Hepatocyte (in vitro differentiated cells): Measurements from ENCODE around the gene SEH1L. TPM values are rescaled to one million over a fixed set of nuclear protein-coding genes. Genes with fewer than 3 reads are reported as not detected.

ENCODE experiments used
- DNase-seq: peaks from one replicate; pipeline ENCODE4 v3.0.0-alpha.2; 2016; ENCODE audit warnings: low spot score
- H2AFZ ChIP-seq: fragments of 200-600 bp; sonication (generic); 2 replicates; pipeline ENCODE4 v1.6.0; 2016; ENCODE audit warnings: antibody characterized with exemption, mild to moderate bottlenecking
- H3K27ac ChIP-seq: fragments of 200-600 bp; sonication (generic); 2 replicates; pipeline ENCODE4 v1.5.1; 2016; ENCODE audit warnings: mild to moderate bottlenecking
- H3K27me3 ChIP-seq: fragments of 200-600 bp; sonication (generic); 2 replicates; pipeline ENCODE4 v1.6.1; 2016
- H3K36me3 ChIP-seq: fragments of 200-600 bp; sonication (generic); replicated peaks from 2 replicates; pipeline ENCODE4 v1.5.1; 2016; ENCODE audit warnings: low read depth; ENCODE audit not compliant: insufficient read depth
- H3K4me1 ChIP-seq: fragments of 200-600 bp; sonication (generic); 2 replicates; pipeline ENCODE4 v1.5.1; 2016; ENCODE audit warnings: mild to moderate bottlenecking, moderate library complexity; ENCODE audit not compliant: insufficient read depth
- H3K4me2 ChIP-seq: fragments of 200-600 bp; sonication (generic); 2 replicates; pipeline ENCODE4 v1.6.0; 2016
- H3K4me3 ChIP-seq: fragments of 200-600 bp; sonication (generic); 2 replicates; pipeline ENCODE4 v1.5.1; 2016; ENCODE audit warnings: mild to moderate bottlenecking
- H3K79me2 ChIP-seq: fragments of 200-600 bp; sonication (generic); 2 replicates; pipeline ENCODE4 v1.6.0; 2017; ENCODE audit warnings: mild to moderate bottlenecking
- H3K9me2 ChIP-seq: fragments of 200-600 bp; sonication (generic); replicated peaks from 2 replicates; pipeline ENCODE4 v1.6.0; 2017; ENCODE audit warnings: mild to moderate bottlenecking; ENCODE audit not compliant: insufficient read depth
- H3K9me3 ChIP-seq: fragments of 200-600 bp; sonication (generic); 2 replicates; pipeline ENCODE4 v1.5.1; 2016; ENCODE audit warnings: low read depth, mild to moderate bottlenecking
- H4K20me1 ChIP-seq: fragments of 200-600 bp; sonication (generic); 2 replicates; pipeline ENCODE4 v1.6.0; 2016; ENCODE audit warnings: mild to moderate bottlenecking; ENCODE audit not compliant: insufficient read depth, poor library complexity, severe bottlenecking
- CTCF ChIP-seq: fragments of 200-600 bp; sonication (generic); IDR thresholded peaks from 2 replicates; pipeline ENCODE4 v1.5.1; 2016; ENCODE audit warnings: antibody characterized with exemption, mild to moderate bottlenecking; ENCODE audit not compliant: poor library complexity
- EZH2 ChIP-seq: fragments of 200-600 bp; sonication (generic); IDR thresholded peaks from 2 replicates; pipeline ENCODE4 v1.6.1; 2016; ENCODE audit warnings: antibody characterized with exemption, mild to moderate bottlenecking, borderline replicate concordance
- EZH2phosphoT487 ChIP-seq: fragments of 200-600 bp; sonication (generic); IDR thresholded peaks from one replicate; pipeline ENCODE4 v1.6.1; 2018; ENCODE audit warnings: antibody characterized with exemption, mild to moderate bottlenecking, low read depth, moderate library complexity; ENCODE audit not compliant: unreplicated experiment, severe bottlenecking
- WGBS: methylation state at CpG from one replicate; pipeline ENCODE4 v1.1.6; 2016; ENCODE audit warnings: low lambda C conversion rate; ENCODE audit errors: missing lambda C conversion rate; 5-methylcytosine and 5-hydroxymethylcytosine counted together
- polyA plus RNA-seq: library from polyadenylated mRNA; unstranded; fragments of >200 nt; fragmentation: Nextera tagmentation; extraction: Ambion mirVana; gene quantifications from 2 replicates; pipeline ENCODE4 v1.2.1, GENCODE V29; 2016
- total RNA-seq: library from RNA; depleted of rRNA; stranded (reverse); fragments of >200 nt; gene quantifications from 2 replicates; pipeline ENCODE4 v1.2.3, GENCODE V29; 2014

The SEH1L gene
- total and polyA plus RNA-seq, 2 experiments from 2014 or later, result 24.0 to 25.8 TPM

- Histone ChIP-seq H3K4me2 (no peak overlapping the region), H3K27me3 (no peaks in the 10 kb centered on the region), H3K4me1 (no peaks in the 10 kb centered on the region), H3K9me3 (no peaks in the 10 kb centered on the region), H3K4me3 (no peak overlapping the region), H3K36me3 (no peaks in the 10 kb centered on the region), H3K79me2 (no peaks in the 10 kb centered on the region), H4K20me1 (no peaks in the 10 kb centered on the region), H3K9me2 (no peaks in the 10 kb centered on the region), H3K27ac (no peak overlapping the region), H2AFZ (no peak overlapping the region)
- no peak for DNase-seq
- WGBS, result 88% methylated on average over 1 of the region's 1 CpG
- no peak for TF ChIP-seq EZH2phosphoT487
- TF ChIP-seq EZH2, result no peak
- TF ChIP-seq CTCF, result no peak
Observed at GRCh38 chr18:12922266-12922665, 25.5 kb upstream of the SEH1L start.

- Histone ChIP-seq H3K4me1 (no peaks in the 10 kb centered on the region), H4K20me1 (no peaks in the 10 kb centered on the region), H3K4me3 (no peak overlapping the region), H2AFZ (no peak overlapping the region), H3K27ac (no peak overlapping the region), H3K9me2 (no peaks in the 10 kb centered on the region), H3K79me2 (no peaks in the 10 kb centered on the region), H3K4me2 (no peak overlapping the region), H3K27me3 (no peaks in the 10 kb centered on the region), H3K36me3 (no peaks in the 10 kb centered on the region), H3K9me3 (no peaks in the 10 kb centered on the region)
- whole genome bisulfite sequencing, result 94% methylated on average over 6 of the region's 6 CpGs
- no peak for DNase-seq
- TF ChIP-seq CTCF (no peak), EZH2phosphoT487 (no peak), EZH2 (no peak)
Observed at GRCh38 chr18:12924616-12925015, 23.2 kb upstream of the SEH1L start.

- no peak overlapping the region for H3K4me2 ChIP-seq
- H2AFZ ChIP-seq, result no peak overlapping the region
- H4K20me1 ChIP-seq, result no peaks in the 10 kb centered on the region
- H3K4me1 ChIP-seq, result no peaks in the 10 kb centered on the region
- no peaks in the 10 kb centered on the region for H3K79me2 ChIP-seq
- no peak for TF ChIP-seq CTCF
- TF ChIP-seq EZH2, result no peak
- TF ChIP-seq EZH2phosphoT487, result no peak
- DNase-seq, result no peak
- no peaks in the 10 kb centered on the region for H3K27me3 ChIP-seq
- no peak overlapping the region for H3K27ac ChIP-seq
- no peaks in the 10 kb centered on the region for H3K9me3 ChIP-seq
- H3K36me3 ChIP-seq, result no peaks in the 10 kb centered on the region
- H3K9me2 ChIP-seq, result no peaks in the 10 kb centered on the region
- no peak overlapping the region for H3K4me3 ChIP-seq
- 80% methylated on average over 4 of the region's 4 CpGs for WGBS
Observed at GRCh38 chr18:12928206-12928605, 19.6 kb upstream of the SEH1L start.

GRCh38 chr18:12928641-12929040 lies 19.2 kb upstream of the SEH1L start:
- no peak overlapping the region for H3K4me3 ChIP-seq
- H3K9me2 ChIP-seq, result no peaks in the 10 kb centered on the region
- H3K4me1 ChIP-seq, result no peaks in the 10 kb centered on the region
- no peaks in the 10 kb centered on the region for H3K27me3 ChIP-seq
- no peaks in the 10 kb centered on the region for H3K36me3 ChIP-seq
- no peaks in the 10 kb centered on the region for H3K9me3 ChIP-seq
- H3K4me2 ChIP-seq, result no peak overlapping the region
- TF ChIP-seq EZH2phosphoT487 (no peak), EZH2 (no peak), CTCF (no peak)
- no peak for DNase-seq
- WGBS, result 87% methylated on average over 5 of the region's 5 CpGs
- no peaks in the 10 kb centered on the region for H4K20me1 ChIP-seq
- no peak overlapping the region for H2AFZ ChIP-seq
- H3K27ac ChIP-seq, result no peak overlapping the region
- H3K79me2 ChIP-seq, result no peaks in the 10 kb centered on the region
